Measurements from ENCODE around the gene DNMT1.
A peak's percentile ranks its signal among the peaks of the same experiment; 100 is the strongest.

DNMT1 gene

DNA sequence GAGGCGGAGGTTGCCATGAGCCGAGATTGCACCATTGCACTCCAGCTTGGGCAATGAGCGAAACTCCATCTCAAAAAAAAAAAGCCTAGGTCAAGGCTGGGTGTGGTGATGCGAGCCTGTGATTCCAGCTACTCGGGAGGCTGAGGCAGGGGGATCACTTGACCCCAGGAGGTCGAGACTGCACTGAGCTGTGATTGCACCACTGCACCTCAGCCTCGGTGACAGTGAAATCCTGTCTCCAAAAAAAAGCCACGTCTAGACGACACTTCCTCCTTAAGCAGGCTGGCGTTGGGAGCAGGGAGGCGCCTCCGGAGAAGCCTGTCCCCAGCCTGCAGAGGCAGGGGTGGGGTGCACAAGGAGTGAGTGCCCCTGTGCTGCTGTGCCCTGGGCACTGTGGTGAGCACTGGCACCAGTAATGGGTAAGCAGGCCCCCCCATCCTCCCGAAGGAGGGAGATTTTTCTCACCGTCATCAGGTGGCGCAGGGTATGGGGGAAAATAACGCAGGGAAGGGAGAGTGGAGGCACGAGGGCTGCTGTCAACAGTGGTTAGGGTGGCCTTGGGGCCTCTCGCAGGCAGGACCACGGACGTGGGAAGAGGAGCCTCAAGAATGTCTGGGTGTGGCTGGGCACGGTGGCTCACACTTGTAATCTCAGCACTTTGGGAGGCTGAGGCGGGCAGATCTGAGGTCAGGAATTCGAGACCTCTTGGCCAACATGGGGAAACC, 82.6 kb downstream of the DNMT1 start:
- peak; percentile 76 for DNase-seq

DNA sequence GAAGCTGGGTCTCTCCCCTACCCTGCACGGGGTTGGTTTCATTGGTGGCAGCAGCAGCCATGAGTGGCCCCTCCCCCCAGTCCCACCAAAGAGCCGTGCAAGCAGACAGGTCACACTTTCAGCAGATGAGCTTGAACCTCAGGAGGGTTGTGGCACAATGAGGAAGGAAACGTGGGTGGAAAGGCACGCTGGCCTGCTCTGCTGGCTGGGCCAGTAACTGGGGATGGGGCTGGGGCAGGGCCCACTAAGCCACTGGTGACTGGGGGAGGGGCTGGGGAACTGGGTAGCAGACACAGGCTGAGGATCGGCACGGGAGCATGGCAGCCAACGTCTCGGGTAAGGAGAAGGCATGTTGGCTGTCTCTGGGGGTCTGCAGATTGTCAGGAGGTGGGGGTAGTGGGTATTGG, 83.3 kb downstream of the DNMT1 start, which contains the start of gene P2RY11:
Gene P2RY11 (plus strand): TSS at position 289 of the 407 bp plus-strand sequence. CDS start 29 bp downstream, at position 318.
- peak; percentile 73 for DNase-seq

DNA sequence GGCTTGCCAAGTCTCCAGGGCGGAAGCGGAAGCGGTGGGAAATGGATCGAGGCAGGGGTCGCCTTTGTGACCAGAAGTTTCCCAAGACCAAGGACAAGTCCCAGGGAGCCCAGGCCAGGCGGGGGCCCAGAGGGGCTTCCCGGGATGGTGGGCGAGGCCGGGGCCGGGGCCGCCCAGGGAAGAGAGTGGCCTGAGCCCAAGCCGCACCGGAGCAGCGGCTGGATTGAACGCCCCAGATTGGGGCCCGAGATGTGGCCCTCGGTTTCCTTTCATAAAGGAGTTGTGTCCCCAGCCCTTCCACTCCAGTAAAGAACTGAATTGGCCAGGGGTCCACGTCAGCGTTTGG, 83.8 kb downstream of the DNMT1 start:
- no peak for DNase-seq

- DNase-seq = no peak
Observed at GRCh38 chr19:10110076-10110971, 84.4 kb downstream of the DNMT1 start.

DNA sequence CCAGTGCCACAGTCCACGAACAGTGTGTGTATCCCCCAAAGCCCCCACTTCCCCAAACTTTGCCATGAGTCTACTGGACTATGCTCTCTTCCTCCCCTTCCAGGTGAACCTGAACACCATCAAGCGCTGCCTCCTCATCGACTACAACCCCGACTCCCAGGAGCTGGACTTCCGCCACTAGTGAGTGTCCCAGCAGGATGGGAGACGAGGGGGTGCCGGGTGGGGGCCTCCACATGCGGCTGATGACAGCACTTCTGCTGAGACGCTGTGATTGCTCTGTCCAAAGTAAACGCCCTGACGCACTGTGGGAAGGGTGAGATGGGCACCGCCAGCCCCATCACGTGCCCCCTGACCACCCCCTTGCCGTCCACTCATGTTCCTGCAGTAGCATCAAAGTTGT, 85.2 kb downstream of the DNMT1 start:
- DNase-seq = no peak

- no peak for DNase-seq
Observed at GRCh38 chr19:10107817-10108367, 86.9 kb downstream of the DNMT1 start.

DNA sequence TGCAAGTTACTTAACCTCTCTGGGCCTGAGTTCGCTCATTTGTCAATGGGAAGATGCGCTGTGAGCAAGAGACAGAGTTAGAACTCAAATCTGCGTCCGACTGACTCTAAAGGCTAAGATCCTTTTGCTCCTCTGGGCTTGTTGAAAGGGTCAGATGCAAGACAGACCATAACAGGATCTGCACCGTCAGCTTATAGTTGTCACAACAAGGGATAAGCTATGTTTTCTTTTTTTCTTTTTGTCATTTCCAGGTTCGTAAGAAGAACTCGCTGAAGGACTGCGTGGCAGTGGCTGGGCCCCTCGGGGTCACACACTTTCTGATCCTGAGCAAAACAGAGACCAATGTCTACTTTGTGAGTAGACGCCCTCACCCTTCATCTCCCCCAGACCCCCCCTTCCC, 87.5 kb downstream of the DNMT1 start:
- no peak for DNase-seq

DNA sequence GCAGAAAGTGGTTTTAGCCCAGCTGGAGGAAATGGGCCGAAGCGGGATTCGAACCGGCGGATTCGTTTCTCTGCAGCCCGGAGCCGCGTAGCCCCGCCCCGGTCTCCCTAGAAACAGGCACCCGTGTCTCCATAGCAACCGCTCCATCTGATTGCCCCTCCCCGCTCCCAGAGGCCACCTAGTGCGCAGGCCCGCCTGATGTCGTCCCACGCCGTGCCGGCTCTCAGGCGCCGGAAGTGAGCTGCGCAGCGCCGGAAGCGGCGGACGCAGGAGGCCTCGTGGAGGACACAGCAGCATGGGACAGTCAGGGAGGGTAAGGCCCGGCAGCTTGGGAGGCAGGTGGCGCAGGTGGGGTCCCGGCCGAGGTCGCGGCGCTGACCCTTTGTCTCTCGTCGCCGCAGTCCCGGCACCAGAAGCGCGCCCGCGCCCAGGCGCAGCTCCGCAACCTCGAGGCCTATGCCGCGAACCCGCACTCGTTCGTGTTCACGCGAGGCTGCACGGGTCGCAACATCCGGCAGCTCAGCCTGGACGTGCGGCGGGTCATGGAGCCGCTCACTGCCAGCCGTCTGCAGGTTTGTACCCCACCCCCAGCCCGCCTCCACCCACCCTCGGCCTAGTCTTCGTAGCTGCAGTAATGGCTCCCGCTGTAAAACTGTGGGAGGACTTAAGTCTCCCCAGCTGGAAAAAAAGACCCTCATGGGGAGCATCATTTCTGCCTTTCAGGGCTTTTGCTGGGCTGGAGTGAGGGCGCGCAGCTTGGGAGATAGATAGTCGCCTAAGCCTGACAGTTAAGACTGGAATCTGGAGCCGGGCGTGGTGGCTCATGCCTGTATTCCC, 88.4 kb downstream of the DNMT1 start, which contains the start of gene PPAN:
Gene PPAN (plus strand): TSS at position 263 of the 837 bp plus-strand sequence. CDS start 33 bp downstream, at position 296.
- peak; percentile 98 for DNase-seq

GRCh38 chr19:10105509-10106099, 89.1 kb downstream of the DNMT1 start:
- peak; percentile 74 for DNase-seq

- peak; percentile 97 for DNase-seq
Observed at GRCh38 chr19:10104665-10105508, 89.9 kb downstream of the DNMT1 start.

- DNase-seq = peak; percentile 53
Observed at GRCh38 chr19:10104130-10104513, 90.6 kb downstream of the DNMT1 start.

DNA sequence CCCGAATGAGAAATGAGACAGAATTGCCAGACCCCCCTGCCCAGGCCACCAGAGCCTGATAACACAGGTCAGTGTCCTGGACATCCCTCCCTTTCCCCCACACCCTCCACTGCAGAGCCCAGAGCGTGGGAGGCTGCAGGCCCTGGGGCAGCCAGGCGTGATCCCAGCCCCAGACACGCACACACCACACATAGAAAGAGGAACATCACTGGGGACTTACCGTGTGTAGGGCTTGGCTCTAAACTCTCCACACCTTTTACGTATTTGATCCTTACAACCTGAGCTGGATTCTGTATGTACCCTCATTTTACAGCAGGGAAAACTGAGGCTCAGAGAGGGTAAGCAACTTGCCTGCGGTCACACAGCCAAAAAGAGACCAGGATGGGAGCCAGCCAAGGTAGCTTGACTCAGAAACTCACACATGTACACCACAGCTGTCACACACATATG, 91.9 kb downstream of the DNMT1 start:
- DNase-seq = no peak

GRCh38 chr19:10100163-10100785, 94.5 kb downstream of the DNMT1 start:
- no peak for DNase-seq

DNA sequence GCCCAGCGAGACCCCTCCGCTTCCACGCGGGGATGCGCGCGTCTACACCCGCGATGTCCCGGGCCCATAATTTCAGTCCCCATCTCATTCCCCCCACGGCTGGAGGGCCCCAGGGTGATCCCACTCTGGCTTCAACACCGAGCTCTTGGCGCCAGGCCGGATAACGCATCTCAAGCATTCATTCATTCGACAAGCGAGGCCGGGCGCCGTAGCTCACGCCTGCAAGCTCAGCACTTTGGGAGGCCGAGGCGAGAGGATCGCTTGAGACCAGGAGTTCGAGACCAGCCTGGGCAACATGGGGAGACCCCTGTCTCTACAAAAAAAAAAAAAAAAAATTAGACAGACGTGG, 98.2 kb downstream of the DNMT1 start:
- DNase-seq = no peak

DNA sequence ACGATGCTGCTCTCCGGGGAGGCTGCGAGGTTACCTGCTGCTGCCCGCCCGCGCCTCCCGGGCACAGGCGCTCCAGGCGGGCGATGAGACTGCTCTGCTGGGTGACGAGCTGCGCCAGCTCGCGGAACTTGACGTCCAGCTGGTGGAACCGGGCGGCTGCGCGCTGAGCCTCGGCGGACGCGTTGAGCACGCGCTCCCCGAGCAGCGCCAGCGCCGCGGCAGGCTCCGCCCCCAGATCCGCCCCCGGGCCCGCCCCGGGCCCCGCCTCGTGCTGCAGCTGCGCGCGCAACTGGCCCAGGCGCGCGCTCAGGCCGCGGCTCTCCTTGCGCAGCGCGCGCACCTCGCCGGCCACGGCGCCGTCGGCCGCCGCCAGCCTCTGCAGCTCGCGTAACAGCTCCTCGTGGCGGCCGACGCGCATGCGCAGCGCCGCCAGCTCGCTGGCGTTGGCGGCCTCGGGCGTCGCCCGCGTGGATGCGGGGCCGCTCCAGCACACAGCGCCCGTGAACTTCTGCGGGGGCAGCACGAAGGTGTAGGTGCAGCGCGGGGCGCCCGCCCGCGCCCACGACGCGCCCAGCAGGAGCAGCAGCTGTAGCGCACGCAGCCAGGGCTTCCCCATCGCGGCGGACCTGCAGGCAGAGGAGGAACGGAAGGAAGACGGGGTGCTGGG, 98.7 kb downstream of the DNMT1 start:
- DNase-seq = peak; percentile 92

DNA sequence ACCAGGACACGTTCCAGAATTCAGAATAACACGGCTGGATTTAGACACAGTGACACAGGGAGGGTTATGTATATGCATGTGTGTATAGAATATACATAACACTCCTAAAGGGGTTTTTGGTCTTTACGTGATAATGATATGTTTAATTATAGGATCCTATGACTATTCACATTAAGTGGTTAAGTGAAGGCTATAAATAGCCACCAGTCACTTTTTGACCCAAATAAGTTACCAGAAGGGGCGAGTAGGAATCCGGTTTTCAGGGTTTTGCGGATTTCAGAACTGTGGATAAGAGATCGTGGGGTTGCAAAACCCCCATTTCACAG, 99.2 kb downstream of the DNMT1 start:
- no peak for DNase-seq

DNA sequence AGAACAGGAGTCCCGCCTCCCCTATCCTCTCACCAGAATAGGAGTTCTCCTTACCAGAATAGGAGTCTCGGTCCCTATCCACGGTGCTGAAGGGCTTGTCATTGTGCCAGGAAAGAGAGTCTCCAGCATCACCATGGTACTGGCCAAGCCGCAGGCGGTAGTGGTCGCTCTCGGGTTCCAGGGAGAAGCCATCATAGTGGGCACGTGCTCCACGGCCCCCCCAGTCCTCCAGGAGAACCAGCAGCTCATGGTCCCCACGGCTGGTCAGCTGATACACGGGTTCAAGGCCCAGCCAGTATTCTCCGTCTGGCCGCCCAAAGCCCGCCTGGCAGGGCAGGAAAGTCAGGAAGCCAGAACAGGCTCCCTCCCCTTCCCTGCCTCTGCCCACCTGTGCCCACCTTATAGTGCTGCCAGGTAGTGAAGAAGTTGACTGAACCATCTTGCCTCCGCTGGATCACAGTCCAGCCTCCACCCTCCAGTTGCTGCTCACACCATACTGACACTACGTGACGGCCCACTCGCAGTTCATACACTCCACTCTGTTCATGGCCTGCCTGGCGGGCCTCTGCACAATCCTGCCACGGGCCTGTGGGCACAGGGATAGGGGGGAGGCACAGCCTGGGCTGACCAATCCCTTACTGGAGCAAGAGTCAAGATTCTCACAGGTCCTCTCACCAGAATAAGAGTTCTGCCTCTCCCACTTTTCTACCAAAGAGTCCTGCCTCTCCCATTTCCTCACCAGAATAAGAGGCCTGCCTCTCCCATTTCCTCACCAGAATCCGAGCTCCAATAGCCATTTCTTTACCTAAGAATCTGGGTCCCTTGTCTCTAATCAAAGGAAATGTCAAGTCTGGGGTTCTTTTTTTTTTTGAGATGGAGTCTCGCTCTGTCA, 101.2 kb downstream of the DNMT1 start:
- DNase-seq = no peak

DNA sequence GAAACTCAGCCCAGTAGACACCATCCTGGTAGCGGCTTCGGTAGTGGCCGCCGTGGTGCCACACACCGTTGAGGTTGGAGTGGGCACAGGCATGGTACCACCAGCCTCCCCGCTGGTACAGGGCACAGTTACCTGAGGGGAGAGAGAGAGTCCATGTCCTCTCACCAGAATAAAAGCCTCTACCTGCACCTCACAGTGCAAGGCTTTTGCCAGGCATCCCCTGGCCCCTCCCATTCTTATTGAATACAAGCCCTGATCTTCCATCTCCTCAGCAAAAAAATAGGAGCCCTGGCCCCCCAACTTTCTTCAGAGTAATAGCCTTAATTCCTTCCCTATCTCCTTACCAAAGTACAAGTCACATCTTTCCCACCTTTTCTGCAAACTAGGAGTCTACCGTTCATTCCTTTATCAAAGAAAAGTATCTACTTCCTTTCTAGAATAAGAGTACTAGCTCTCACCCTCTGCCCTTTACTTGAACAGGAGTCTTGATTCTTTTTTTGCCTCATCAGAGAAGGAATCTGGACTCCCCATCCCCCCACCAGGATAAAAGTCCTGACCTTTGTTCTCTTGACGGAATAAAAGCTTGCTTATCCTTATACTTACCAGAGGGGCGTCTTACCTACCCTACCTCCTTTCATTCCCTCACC, 102.0 kb downstream of the DNMT1 start:
- no peak for DNase-seq
